Vagina (tissue), 2 donors: ENCODE data around the gene KPNB1. TPM values are rescaled to one million over a fixed set of nuclear protein-coding genes. Genes with fewer than 3 reads are reported as not detected.

Experiments
- DNase-seq, 2 donors: peaks; one replicate each; pipeline ENCODE4 v3.0.0-alpha.2; 2017; ENCODE audit errors: extremely low spot score in 2 of 2
- H3K27ac ChIP-seq: fragments of 200-600 bp; sonication (generic); one replicate; pipeline ENCODE4 v1.5.1; 2019
- H3K27me3 ChIP-seq: fragments of 200-600 bp; sonication (generic); one replicate; pipeline ENCODE4 v1.5.1; 2019
- H3K36me3 ChIP-seq, 2 donors: fragments of 200-600 bp; sonication (generic); one replicate each; pipeline ENCODE4 v1.5.1; 2017 to 2019
- H3K4me1 ChIP-seq: fragments of 200-600 bp; sonication (generic); one replicate; pipeline ENCODE4 v1.5.1; 2019
- H3K4me3 ChIP-seq, 2 donors: fragments of 200-600 bp; sonication (generic); 1 replicate in 1 of 2; 2 replicates in 1 of 2; pipeline ENCODE4 v1.5.1; 2016 to 2019
- H3K9me3 ChIP-seq: fragments of 200-600 bp; sonication (generic); one replicate; pipeline ENCODE4 v1.5.1; 2019
- POLR2A ChIP-seq, 2 donors: fragments of 450-650 bp; IDR thresholded peaks; one replicate each; pipeline ENCODE4 v1.6.1; 2017; ENCODE audit warnings: antibody characterized with exemption in 2 of 2, mild to moderate bottlenecking in 2 of 2, moderate library complexity in 2 of 2
- POLR2AphosphoS5 ChIP-seq, 2 donors: sonication (generic); formaldehyde crosslinking; IDR thresholded peaks; one replicate each; pipeline ENCODE4 v1.9.0; 2017; ENCODE audit warnings: antibody characterized with exemption in 2 of 2, mild to moderate bottlenecking in 2 of 2, low read depth in 1 of 2; ENCODE audit not compliant: insufficient read depth in 1 of 2
- intact Hi-C: fragments of 100-400 bp; cut with DNase I; formaldehyde crosslinking; loops from one replicate; pipeline ENCODE4 v1.15.1; 2023
- total RNA-seq: library from RNA; depleted of rRNA; stranded (reverse); fragments of >200 nt; gene quantifications from one replicate; pipeline ENCODE4 v1.2.3, GENCODE V29; 2016
- TF ChIP-seq, protein P1 (sequence below), 3 experiments: fragments of 450-650 bp in 2 of 3; fragments of 200-600 bp in 1 of 3; sonication (generic) in 1 of 3; IDR thresholded peaks; one replicate each; pipeline ENCODE4 v1.5.1; 2017 to 2019; ENCODE audit warnings: antibody characterized with exemption in 3 of 3, mild to moderate bottlenecking in 2 of 3, moderate library complexity in 2 of 3

Gene KPNB1
- total RNA-seq, 1 donor from 2014 or later, result 157 TPM

DNA sequence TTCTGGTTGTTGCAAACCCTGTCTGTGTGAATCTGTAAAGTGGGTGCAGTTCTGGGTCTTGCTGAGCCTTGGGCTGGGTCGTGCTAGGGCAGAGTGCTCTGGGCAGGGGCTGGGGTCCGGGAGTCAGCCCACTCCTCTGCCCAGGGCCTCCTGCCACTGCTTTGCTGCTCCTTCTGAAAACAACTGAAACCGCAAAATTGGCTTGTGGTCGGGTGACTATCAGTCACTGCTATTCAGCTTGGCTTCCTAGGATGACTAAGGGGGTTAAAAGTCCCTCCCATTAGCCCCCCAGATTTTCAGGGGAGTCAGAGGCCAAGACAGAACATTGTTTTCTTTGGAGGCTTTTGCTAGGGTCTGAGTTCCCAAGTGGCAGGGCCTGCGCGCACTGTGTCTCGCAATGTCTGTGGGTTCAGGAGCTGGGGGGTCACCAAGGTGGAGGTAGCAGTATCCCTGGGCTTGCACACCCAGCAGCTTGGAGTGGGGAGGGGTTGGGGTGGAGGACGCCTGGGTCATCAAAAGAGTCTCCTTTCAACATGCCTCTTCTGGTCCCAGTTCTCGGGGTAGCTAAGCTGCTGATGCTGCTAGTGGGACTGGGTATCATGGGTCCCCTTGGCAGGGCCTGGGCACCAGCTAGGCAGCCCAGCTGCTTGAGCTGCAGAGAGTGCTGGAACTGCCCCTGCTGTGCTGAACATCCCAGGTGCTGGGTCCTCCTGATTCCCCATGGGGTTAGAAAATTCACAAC is 69.9 kb downstream of the KPNB1 start:
- no peaks in the 10 kb centered on the region for H3K27me3 ChIP-seq
- no peak overlapping the region for H3K4me3 ChIP-seq
- H3K9me3 ChIP-seq, result no peaks in the 10 kb centered on the region
- H3K36me3 ChIP-seq, result no peaks in the 10 kb centered on the region
- H3K27ac ChIP-seq, result no peak overlapping the region
- no peak for TF ChIP-seq POLR2AphosphoS5 (IDR thresholded peaks at IDR 0.05; ENCODE audit: insufficient read depth in 1 of 2, low read depth in 1 of 2)
- no peak for TF ChIP-seq POLR2A (IDR thresholded peaks at IDR 0.05)
- TF ChIP-seq, protein P1, sequence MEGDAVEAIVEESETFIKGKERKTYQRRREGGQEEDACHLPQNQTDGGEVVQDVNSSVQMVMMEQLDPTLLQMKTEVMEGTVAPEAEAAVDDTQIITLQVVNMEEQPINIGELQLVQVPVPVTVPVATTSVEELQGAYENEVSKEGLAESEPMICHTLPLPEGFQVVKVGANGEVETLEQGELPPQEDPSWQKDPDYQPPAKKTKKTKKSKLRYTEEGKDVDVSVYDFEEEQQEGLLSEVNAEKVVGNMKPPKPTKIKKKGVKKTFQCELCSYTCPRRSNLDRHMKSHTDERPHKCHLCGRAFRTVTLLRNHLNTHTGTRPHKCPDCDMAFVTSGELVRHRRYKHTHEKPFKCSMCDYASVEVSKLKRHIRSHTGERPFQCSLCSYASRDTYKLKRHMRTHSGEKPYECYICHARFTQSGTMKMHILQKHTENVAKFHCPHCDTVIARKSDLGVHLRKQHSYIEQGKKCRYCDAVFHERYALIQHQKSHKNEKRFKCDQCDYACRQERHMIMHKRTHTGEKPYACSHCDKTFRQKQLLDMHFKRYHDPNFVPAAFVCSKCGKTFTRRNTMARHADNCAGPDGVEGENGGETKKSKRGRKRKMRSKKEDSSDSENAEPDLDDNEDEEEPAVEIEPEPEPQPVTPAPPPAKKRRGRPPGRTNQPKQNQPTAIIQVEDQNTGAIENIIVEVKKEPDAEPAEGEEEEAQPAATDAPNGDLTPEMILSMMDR (IDR thresholded peaks at IDR 0.05), result no peak
- intact Hi-C loops, result no loop called here
- no peak for DNase-seq
- peaks cover 16% of the 10 kb centered on the region for H3K4me1 ChIP-seq

DNA sequence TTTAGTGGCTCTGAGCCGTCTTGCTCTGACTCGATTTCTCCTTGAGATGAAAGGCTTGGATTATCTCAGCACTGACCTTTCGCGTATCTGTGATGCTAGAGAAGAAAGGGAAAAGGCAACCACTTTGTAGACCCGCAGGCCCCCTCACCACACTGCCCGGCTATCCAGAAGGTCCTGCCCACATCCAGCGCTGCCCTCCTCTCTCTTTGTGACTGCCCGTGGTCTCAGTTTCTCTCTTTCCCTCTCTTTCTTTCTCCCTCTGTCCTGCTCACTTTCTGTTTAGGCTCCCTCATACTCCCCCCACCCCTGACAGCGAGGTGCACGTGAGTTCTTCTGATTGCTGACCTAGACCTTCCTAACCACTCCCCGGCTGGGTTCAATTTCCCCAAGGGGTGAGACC is 70.5 kb downstream of the KPNB1 start:
- H3K36me3 ChIP-seq, result no peaks in the 10 kb centered on the region
- H3K27me3 ChIP-seq, result no peaks in the 10 kb centered on the region
- H3K4me1 ChIP-seq, result peaks cover 16% of the 10 kb centered on the region
- no peaks in the 10 kb centered on the region for H3K9me3 ChIP-seq
- no peak overlapping the region for H3K27ac ChIP-seq
- DNase-seq, result no peak
- intact Hi-C loops, result no loop called here
- no peak overlapping the region for H3K4me3 ChIP-seq
- no peak for TF ChIP-seq POLR2AphosphoS5 (IDR thresholded peaks at IDR 0.05; ENCODE audit: insufficient read depth in 1 of 2, low read depth in 1 of 2)

DNA sequence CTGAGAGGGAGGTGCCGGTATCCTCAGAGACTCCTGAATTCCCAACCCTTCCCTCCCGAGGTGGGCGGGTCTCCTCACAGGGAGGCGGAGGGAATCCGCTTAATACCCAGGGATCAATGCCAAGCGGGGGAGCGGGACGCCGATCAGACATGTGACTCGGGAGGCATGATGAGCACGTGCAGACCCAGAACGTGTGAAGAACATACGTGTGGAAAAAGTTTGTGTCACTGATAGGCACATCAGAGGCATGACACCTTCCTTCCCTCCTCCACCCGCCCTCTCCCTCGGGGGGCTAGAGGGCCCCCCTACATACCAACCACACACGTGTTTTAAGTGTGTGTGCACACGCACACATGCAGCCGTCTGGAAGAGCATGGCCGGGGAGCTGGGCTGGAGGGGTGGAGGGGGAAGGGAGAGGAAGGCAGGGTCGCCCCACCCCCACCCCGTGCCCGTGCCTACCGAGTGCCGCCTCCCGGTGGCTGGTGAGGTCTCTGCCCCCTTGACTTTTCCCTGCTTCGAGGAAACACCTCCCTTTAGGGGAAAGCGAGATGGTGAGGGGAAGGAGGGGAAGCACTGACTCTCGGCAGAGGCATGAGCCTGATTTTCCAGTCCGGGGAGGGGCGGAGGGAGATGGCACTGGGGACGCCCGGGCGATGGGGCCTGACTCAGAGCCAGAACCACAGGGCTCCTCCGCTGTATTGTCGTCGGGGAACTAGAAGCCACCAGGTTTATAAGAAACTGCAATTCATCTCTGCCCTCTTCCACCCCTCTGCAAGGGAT is 71.2 kb downstream of the KPNB1 start:
- TF ChIP-seq POLR2AphosphoS5 (IDR thresholded peaks at IDR 0.05; ENCODE audit: insufficient read depth in 1 of 2, low read depth in 1 of 2), result no peak
- no peak for TF ChIP-seq POLR2A (IDR thresholded peaks at IDR 0.05)
- TF ChIP-seq, protein P1 (IDR thresholded peaks at IDR 0.05), result no peak
- H3K36me3 ChIP-seq, result no peaks in the 10 kb centered on the region
- no peak overlapping the region for H3K27ac ChIP-seq
- H3K4me3 ChIP-seq, result no peak overlapping the region
- no peak for DNase-seq
- no peaks in the 10 kb centered on the region for H3K27me3 ChIP-seq
- intact Hi-C loops, result no loop called here
- peaks cover 16% of the 10 kb centered on the region for H3K4me1 ChIP-seq
- H3K9me3 ChIP-seq, result no peaks in the 10 kb centered on the region

DNA sequence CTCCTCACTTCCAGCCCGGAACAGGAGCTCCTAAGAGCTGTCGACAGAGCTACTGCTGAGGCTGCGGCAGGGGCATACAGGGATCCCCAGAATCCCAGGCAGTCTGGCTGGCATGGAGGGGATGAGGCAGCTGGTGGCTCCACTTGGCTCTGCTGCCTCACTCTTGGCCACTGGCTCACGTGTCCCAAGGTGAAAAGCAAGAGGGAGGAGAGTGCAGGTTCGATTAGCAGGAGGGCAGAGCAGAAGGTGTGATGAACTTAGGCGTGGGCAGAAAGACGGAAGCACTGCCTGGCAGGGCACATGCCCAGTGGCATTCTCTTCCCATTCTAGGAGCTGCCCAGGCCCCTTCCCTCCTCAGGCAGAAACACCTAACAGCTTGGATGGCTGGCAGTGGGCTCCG is 72.0 kb downstream of the KPNB1 start:
- no peak for DNase-seq
- Histone ChIP-seq H3K27me3 (no peaks in the 10 kb centered on the region), H3K9me3 (no peaks in the 10 kb centered on the region), H3K36me3 (no peaks in the 10 kb centered on the region), H3K4me1 (peaks cover 16% of the 10 kb centered on the region), H3K27ac (no peak overlapping the region), H3K4me3 (no peak overlapping the region)
- TF ChIP-seq, protein P1 (IDR thresholded peaks at IDR 0.05), result no peak
- no peak for TF ChIP-seq POLR2AphosphoS5 (IDR thresholded peaks at IDR 0.05; ENCODE audit: insufficient read depth in 1 of 2, low read depth in 1 of 2)
- TF ChIP-seq POLR2A (IDR thresholded peaks at IDR 0.05), result no peak
- intact Hi-C loops, result no loop called here

DNA sequence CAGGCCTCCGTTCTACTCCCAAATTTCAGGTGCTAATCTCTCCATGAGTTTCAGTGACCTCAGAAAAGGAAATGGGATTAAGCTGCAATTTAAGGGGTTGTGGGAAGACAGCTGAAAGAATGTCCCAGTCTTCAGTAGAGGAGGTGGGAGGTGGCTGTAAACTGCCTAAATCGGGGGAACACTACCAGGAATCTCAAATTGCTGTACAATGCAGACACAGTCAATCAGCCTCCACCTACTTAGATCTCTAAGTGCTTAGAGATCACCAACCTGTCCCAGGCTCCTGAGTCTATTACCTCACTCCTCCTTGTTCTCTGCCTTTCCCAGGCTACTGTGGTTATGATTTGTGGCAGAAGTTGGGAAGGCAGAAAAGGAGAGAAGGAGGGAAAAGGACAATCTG is 75.0 kb downstream of the KPNB1 start:
- no peaks in the 10 kb centered on the region for H3K36me3 ChIP-seq
- intact Hi-C loops, result no loop called here
- H3K4me3 ChIP-seq, result no peak overlapping the region
- no peaks in the 10 kb centered on the region for H3K27me3 ChIP-seq
- TF ChIP-seq POLR2AphosphoS5 (IDR thresholded peaks at IDR 0.05; ENCODE audit: insufficient read depth in 1 of 2, low read depth in 1 of 2), result no peak
- no peak for TF ChIP-seq POLR2A (IDR thresholded peaks at IDR 0.05)
- TF ChIP-seq, protein P1 (IDR thresholded peaks at IDR 0.05), result no peak
- peaks cover 16% of the 10 kb centered on the region for H3K4me1 ChIP-seq
- no peaks in the 10 kb centered on the region for H3K9me3 ChIP-seq
- DNase-seq, result no peak
- H3K27ac ChIP-seq, result no peak overlapping the region
